ENCODE data around the gene VASH2.
"Not testable (repeated sequence)": the region's sequence is repeated elsewhere in the genome, so short reads cannot be mapped to it uniquely, and the experiment has no call there.

VASH2 gene

DNA sequence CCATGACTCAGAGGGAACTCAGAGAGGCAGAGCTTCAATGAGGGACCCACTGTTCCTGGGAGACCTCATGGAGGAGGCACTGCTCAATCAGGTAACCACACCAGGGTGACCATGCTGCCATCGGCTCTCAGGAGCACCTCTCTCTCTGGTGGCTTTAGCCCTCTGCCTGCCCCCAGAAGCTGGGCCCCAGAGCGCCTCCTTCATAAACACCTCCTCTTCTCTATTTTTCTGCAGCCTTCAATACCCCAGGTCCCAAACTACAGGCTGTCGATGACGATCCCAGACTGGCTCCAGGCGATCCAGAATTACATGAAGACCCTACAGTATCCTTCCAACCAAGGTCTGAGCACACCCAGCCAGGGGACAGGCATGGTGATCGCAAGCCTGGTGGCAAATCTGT is 10.6 kb downstream of the VASH2 start:
- Histone ChIP-seq H3K9me3 (replicated peaks; ENCODE audit: low read length) (no peaks in the 10 kb centered on the region), H3K9ac (ENCODE audit: low read depth, low read length) (no peak overlapping the region), H3K27me3 (ENCODE audit: control insufficient read depth, insufficient read depth, low read length) (peaks cover 6% of the 10 kb centered on the region), H3K36me3 (ENCODE audit: insufficient read depth, low read length) (no peaks in the 10 kb centered on the region), H3K4me2 (ENCODE audit: low read length) (no peak overlapping the region), H3K4me1 (ENCODE audit: control insufficient read depth, insufficient read depth, low read length) (peaks cover 9% of the 10 kb centered on the region), H3K4me3 (ENCODE audit: low read length) (no peak overlapping the region)

GRCh38 chr1:212962509-212962908 is 12.2 kb downstream of the VASH2 start:
- Histone ChIP-seq H3K9me3 (replicated peaks; ENCODE audit: low read length) (no peaks in the 10 kb centered on the region), H3K9ac (ENCODE audit: low read depth, low read length) (no peak overlapping the region), H3K4me3 (ENCODE audit: low read length) (no peak overlapping the region), H3K4me2 (ENCODE audit: low read length) (no peak overlapping the region), H3K36me3 (ENCODE audit: insufficient read depth, low read length) (no peaks in the 10 kb centered on the region), H3K27me3 (ENCODE audit: control insufficient read depth, insufficient read depth, low read length) (no peaks in the 10 kb centered on the region), H3K4me1 (ENCODE audit: control insufficient read depth, insufficient read depth, low read length) (peaks cover 9% of the 10 kb centered on the region)

DNA sequence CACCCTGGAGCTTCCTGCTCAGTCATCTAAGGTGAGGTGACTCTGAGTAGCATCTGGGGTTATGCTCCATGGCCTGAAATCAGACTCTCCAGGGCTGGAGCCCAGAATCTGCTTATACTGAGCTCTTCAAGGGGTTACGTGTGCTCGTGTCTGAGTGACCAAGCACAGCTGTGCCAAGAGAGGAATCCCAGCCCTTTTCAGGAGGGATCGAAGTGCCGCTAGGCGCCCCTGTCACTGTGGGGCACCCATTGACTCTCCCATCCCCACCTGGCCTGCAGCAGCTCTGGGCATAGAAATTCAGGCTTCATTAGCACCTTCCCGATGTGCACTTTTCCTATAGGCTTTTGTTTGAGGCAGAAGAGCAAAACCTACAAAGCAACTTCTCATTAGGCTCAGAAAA is 13.8 kb downstream of the VASH2 start:
- Histone ChIP-seq H3K27me3 (ENCODE audit: control insufficient read depth, insufficient read depth, low read length) (no peaks in the 10 kb centered on the region), H3K4me3 (ENCODE audit: low read length) (no peak overlapping the region)

GRCh38 chr1:212964993-212965392 is 14.7 kb downstream of the VASH2 start:
- H3K36me3 ChIP-seq (ENCODE audit: insufficient read depth, low read length); H3K9me3 ChIP-seq (replicated peaks; ENCODE audit: low read length); H3K4me3 ChIP-seq (ENCODE audit: low read length); H3K9ac ChIP-seq (ENCODE audit: low read depth, low read length); H3K4me1 ChIP-seq (ENCODE audit: control insufficient read depth, insufficient read depth, low read length); H3K4me2 ChIP-seq (ENCODE audit: low read length); H3K27me3 ChIP-seq (ENCODE audit: control insufficient read depth, insufficient read depth, low read length): not testable (repeated sequence)

More for the DNA sequence above, 13.8 kb downstream of the VASH2 start:
- H3K9me3 ChIP-seq (replicated peaks; ENCODE audit: low read length) = no peaks in the 10 kb centered on the region
- H3K4me2 ChIP-seq (ENCODE audit: low read length) = no peak overlapping the region
- no peak overlapping the region for H3K9ac ChIP-seq (ENCODE audit: low read depth, low read length)
- no peaks in the 10 kb centered on the region for H3K36me3 ChIP-seq (ENCODE audit: insufficient read depth, low read length)
- H3K4me1 ChIP-seq (ENCODE audit: control insufficient read depth, insufficient read depth, low read length) = no peaks in the 10 kb centered on the region

DNA sequence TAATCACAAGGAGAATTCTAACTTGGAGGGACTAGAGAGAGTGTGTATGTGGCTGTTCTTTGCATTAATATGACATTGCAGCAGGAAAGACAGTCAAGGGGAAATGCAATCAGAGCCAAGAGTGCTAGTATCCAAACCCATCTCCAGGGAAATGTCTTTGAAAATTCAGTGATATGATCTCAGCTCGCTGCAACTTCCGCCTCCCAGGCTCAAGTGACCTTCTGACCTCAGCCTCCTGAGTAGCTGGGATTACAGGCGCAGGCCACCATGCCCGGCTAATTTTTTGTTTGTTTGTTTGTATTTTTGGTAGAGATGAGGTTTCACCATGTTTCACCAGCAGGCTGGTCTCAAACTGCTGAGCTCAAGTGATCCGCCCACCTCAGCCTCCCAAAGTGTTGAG is 16.3 kb downstream of the VASH2 start:
- no peaks in the 10 kb centered on the region for H3K27me3 ChIP-seq (ENCODE audit: control insufficient read depth, insufficient read depth, low read length)
- no peaks in the 10 kb centered on the region for H3K9me3 ChIP-seq (replicated peaks; ENCODE audit: low read length)
- H3K9ac ChIP-seq (ENCODE audit: low read depth, low read length) = no peak overlapping the region
- H3K4me2 ChIP-seq (ENCODE audit: low read length) = no peak overlapping the region
- H3K36me3 ChIP-seq (ENCODE audit: insufficient read depth, low read length) = no peaks in the 10 kb centered on the region
- H3K4me3 ChIP-seq (ENCODE audit: low read length) = no peak overlapping the region
- no peaks in the 10 kb centered on the region for H3K4me1 ChIP-seq (ENCODE audit: control insufficient read depth, insufficient read depth, low read length)

- H3K36me3 ChIP-seq (ENCODE audit: insufficient read depth, low read length) = no peaks in the 10 kb centered on the region
- no peaks in the 10 kb centered on the region for H3K4me1 ChIP-seq (ENCODE audit: control insufficient read depth, insufficient read depth, low read length)
- H3K9me3 ChIP-seq (replicated peaks; ENCODE audit: low read length) = no peaks in the 10 kb centered on the region
- H3K4me3 ChIP-seq (ENCODE audit: low read length) = no peak overlapping the region
- no peak overlapping the region for H3K9ac ChIP-seq (ENCODE audit: low read depth, low read length)
- no peaks in the 10 kb centered on the region for H3K27me3 ChIP-seq (ENCODE audit: control insufficient read depth, insufficient read depth, low read length)
- no peak overlapping the region for H3K4me2 ChIP-seq (ENCODE audit: low read length)
Measured at GRCh38 chr1:212967801-212968200, 17.5 kb downstream of the VASH2 start.

DNA sequence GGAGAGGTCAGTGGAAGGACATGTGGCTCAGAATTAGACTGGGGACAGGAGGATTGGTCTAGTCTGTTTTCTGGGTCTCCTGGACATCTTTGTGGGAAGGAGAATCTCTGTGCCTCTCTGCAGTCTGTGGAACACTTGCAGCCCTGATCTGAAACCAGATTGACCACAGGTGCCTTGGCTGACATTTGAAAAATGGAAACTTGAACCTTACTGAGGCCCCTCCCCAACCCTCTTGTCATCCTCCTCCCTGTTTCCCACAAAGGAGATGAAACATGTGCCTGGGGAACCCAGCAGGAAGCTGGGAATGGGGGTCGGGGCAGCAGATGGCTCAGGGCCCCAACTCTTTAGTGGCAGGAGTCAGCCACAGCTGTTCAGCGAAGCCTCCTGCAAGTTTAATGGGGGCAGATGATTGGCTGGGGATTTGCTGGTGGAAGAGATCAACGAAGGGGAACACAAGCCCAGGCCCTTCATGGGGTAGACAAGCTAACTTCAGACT is 18.1 kb downstream of the VASH2 start:
- no peak overlapping the region for H3K9ac ChIP-seq (ENCODE audit: low read depth, low read length)
- no peaks in the 10 kb centered on the region for H3K4me1 ChIP-seq (ENCODE audit: control insufficient read depth, insufficient read depth, low read length)
- H3K27me3 ChIP-seq (ENCODE audit: control insufficient read depth, insufficient read depth, low read length) = peaks cover under 1% of the 10 kb centered on the region
- H3K4me2 ChIP-seq (ENCODE audit: low read length) = no peak overlapping the region
- no peak overlapping the region for H3K4me3 ChIP-seq (ENCODE audit: low read length)
- no peaks in the 10 kb centered on the region for H3K36me3 ChIP-seq (ENCODE audit: insufficient read depth, low read length)
- H3K9me3 ChIP-seq (replicated peaks; ENCODE audit: low read length) = no peaks in the 10 kb centered on the region

GRCh38 chr1:212970085-212970484 is 19.7 kb downstream of the VASH2 start:
- no peak overlapping the region for H3K4me3 ChIP-seq (ENCODE audit: low read length)
- peaks cover 9% of the 10 kb centered on the region for H3K27me3 ChIP-seq (ENCODE audit: control insufficient read depth, insufficient read depth, low read length)
- H3K36me3 ChIP-seq (ENCODE audit: insufficient read depth, low read length) = no peaks in the 10 kb centered on the region

GRCh38 chr1:212971312-212971711 is 21.0 kb downstream of the VASH2 start:
- Histone ChIP-seq H3K4me1 (ENCODE audit: control insufficient read depth, insufficient read depth, low read length) (no peaks in the 10 kb centered on the region), H3K9me3 (replicated peaks; ENCODE audit: low read length) (no peaks in the 10 kb centered on the region), H3K4me3 (ENCODE audit: low read length) (no peak overlapping the region), H3K36me3 (ENCODE audit: insufficient read depth, low read length) (no peaks in the 10 kb centered on the region), H3K27me3 (ENCODE audit: control insufficient read depth, insufficient read depth, low read length) (peaks cover 9% of the 10 kb centered on the region), H3K4me2 (ENCODE audit: low read length) (no peak overlapping the region), H3K9ac (ENCODE audit: low read depth, low read length) (no peak overlapping the region)

More at GRCh38 chr1:212970085-212970484, 19.7 kb downstream of the VASH2 start:
- no peaks in the 10 kb centered on the region for H3K4me1 ChIP-seq (ENCODE audit: control insufficient read depth, insufficient read depth, low read length)
- no peak overlapping the region for H3K4me2 ChIP-seq (ENCODE audit: low read length)
- no peaks in the 10 kb centered on the region for H3K9me3 ChIP-seq (replicated peaks; ENCODE audit: low read length)
- no peak overlapping the region for H3K9ac ChIP-seq (ENCODE audit: low read depth, low read length)

GRCh38 chr1:212973426-212973825 is 23.1 kb downstream of the VASH2 start:
- H3K27me3 ChIP-seq (ENCODE audit: control insufficient read depth, insufficient read depth, low read length) = peaks cover 9% of the 10 kb centered on the region
- no peaks in the 10 kb centered on the region for H3K9me3 ChIP-seq (replicated peaks; ENCODE audit: low read length)

GRCh38 chr1:212973899-212974298 is 23.6 kb downstream of the VASH2 start:
- Histone ChIP-seq H3K27me3 (ENCODE audit: control insufficient read depth, insufficient read depth, low read length) (peaks cover 9% of the 10 kb centered on the region), H3K4me3 (ENCODE audit: low read length) (no peak overlapping the region), H3K4me1 (ENCODE audit: control insufficient read depth, insufficient read depth, low read length) (no peaks in the 10 kb centered on the region), H3K9ac (ENCODE audit: low read depth, low read length) (no peak overlapping the region), H3K4me2 (ENCODE audit: low read length) (no peak overlapping the region), H3K9me3 (replicated peaks; ENCODE audit: low read length) (no peaks in the 10 kb centered on the region), H3K36me3 (ENCODE audit: insufficient read depth, low read length) (no peaks in the 10 kb centered on the region)

More at GRCh38 chr1:212973426-212973825, 23.1 kb downstream of the VASH2 start:
- no peaks in the 10 kb centered on the region for H3K4me1 ChIP-seq (ENCODE audit: control insufficient read depth, insufficient read depth, low read length)
- H3K36me3 ChIP-seq (ENCODE audit: insufficient read depth, low read length) = no peaks in the 10 kb centered on the region
- H3K4me2 ChIP-seq (ENCODE audit: low read length) = no peak overlapping the region
- no peak overlapping the region for H3K4me3 ChIP-seq (ENCODE audit: low read length)
- H3K9ac ChIP-seq (ENCODE audit: low read depth, low read length) = no peak overlapping the region

DNA sequence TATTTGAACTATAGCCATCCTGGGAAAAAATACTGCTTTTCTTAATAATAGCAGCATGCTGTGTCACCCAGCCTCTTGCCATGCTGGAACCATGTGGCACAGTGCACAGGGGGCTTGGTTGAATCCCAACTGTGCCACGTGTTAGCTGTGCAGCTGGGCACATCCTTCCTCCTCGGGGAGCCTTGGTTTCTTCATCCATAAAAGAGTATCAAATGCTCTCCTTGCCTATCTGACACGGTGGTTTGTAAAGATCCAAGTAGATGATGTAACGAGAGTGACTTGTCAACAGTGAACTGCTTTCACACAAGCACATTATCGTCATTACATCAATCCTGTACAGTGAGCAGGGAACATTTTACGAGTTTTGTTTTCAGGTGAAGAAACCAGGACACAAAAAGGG is 24.4 kb downstream of the VASH2 start:
- Histone ChIP-seq H3K4me2 (ENCODE audit: low read length) (no peak overlapping the region), H3K4me3 (ENCODE audit: low read length) (no peak overlapping the region), H3K27me3 (ENCODE audit: control insufficient read depth, insufficient read depth, low read length) (peaks cover 9% of the 10 kb centered on the region), H3K9ac (ENCODE audit: low read depth, low read length) (no peak overlapping the region), H3K4me1 (ENCODE audit: control insufficient read depth, insufficient read depth, low read length) (peaks cover 3% of the 10 kb centered on the region), H3K36me3 (ENCODE audit: insufficient read depth, low read length) (no peaks in the 10 kb centered on the region), H3K9me3 (replicated peaks; ENCODE audit: low read length) (no peaks in the 10 kb centered on the region)

Data from skeletal muscle satellite cell (primary cell).